ELF-1 (cell line): ENCODE data around the gene DCC.
A peak's percentile ranks its signal among the peaks of the same experiment; 100 is the strongest.

Experiments
- DNase-seq: peaks from one replicate; pipeline ENCODE4 v3.0.0-alpha.2; 2016; ENCODE audit warnings: low read depth, low spot score

Gene DCC

DNA sequence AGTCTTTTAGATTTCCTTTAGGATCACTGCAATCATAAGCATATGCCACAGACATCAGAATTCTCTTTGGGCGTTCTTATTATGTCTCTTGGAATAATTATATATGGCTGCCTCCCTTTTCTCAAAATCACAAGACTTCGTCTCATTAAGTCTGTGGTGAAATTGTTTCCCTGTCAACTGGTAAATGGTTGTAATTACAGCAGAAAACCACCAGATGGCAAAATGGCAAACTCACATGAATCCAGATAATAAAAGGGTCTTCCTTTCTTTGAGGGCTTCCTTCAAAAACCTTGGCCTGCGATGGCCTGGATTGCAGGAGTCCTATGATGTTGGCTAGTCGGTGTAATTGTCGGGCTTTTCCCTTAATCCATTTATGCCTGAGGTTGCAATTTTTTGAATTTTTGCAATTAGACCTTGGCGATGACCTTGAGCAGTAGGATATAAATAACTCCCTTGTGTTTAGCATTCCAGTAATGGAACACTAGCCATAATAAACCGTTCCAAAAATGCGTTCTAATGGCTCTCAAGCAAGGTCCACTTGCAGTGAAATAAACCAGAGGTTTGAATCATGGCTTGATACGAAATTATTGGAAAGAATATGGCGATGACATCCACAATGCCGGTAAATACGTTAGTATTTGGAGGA, 1228.1 kb downstream of the DCC start:
- DNase-seq, result peak; percentile 41
